NCI-H82 treated with DMSO at 0.1 percent for 48 hours (cell line): ENCODE data around the gene SRRM4.
A peak's percentile ranks its signal among the peaks of the same experiment; 100 is the strongest.
"Not testable (repeated sequence)": the region's sequence is repeated elsewhere in the genome, so short reads cannot be mapped to it uniquely, and the experiment has no call there.

ENCODE experiments used
- DNase-seq: peaks from one replicate; lab custom pipeline; 2025; ENCODE audit not compliant: unreplicated experiment; lab: John Stamatoyannopoulos, UW

Gene SRRM4

GRCh38 chr12:119068129-119068856 lies 87.0 kb downstream of the SRRM4 start:
- no peak for DNase-seq

GRCh38 chr12:119069147-119069642 lies 87.9 kb downstream of the SRRM4 start:
- DNase-seq, result peak; percentile 66

- DNase-seq, result no peak
These were observed 89.8 kb downstream of the SRRM4 start for GRCh38 chr12:119071176-119071575.

GRCh38 chr12:119071638-119072231 lies 90.4 kb downstream of the SRRM4 start:
- DNase-seq, result no peak

GRCh38 chr12:119072440-119072839 lies 91.1 kb downstream of the SRRM4 start:
- peak; percentile 98 for DNase-seq

- no peak for DNase-seq
These were observed 94.0 kb downstream of the SRRM4 start for GRCh38 chr12:119075222-119075787.

GRCh38 chr12:119075918-119076317 lies 94.6 kb downstream of the SRRM4 start:
- DNase-seq, result no peak

GRCh38 chr12:119079530-119079929 lies 98.2 kb downstream of the SRRM4 start:
- DNase-seq, result no peak

GRCh38 chr12:119082016-119082415 lies 100.7 kb downstream of the SRRM4 start:
- DNase-seq, result no peak

GRCh38 chr12:119082496-119082895 lies 101.2 kb downstream of the SRRM4 start:
- no peak for DNase-seq

- DNase-seq, result no peak
These were observed 107.5 kb downstream of the SRRM4 start for GRCh38 chr12:119088685-119089379.

- no peak for DNase-seq
These were observed 108.2 kb downstream of the SRRM4 start for GRCh38 chr12:119089380-119090013.

GRCh38 chr12:119090276-119090675 lies 108.9 kb downstream of the SRRM4 start:
- no peak for DNase-seq

- no peak for DNase-seq
These were observed 109.5 kb downstream of the SRRM4 start for GRCh38 chr12:119090865-119091264.

GRCh38 chr12:119096429-119097202 lies 115.3 kb downstream of the SRRM4 start:
- DNase-seq, result no peak

- no peak for DNase-seq
These were observed 119.6 kb downstream of the SRRM4 start for GRCh38 chr12:119100933-119101332.

GRCh38 chr12:119102274-119102673 lies 120.9 kb downstream of the SRRM4 start:
- DNase-seq, result no peak

- DNase-seq, result no peak
These were observed 121.4 kb downstream of the SRRM4 start for GRCh38 chr12:119102714-119103113.

- not testable (repeated sequence) for DNase-seq
These were observed 123.6 kb downstream of the SRRM4 start for GRCh38 chr12:119104969-119105368.

GRCh38 chr12:119113496-119113986 lies 132.2 kb downstream of the SRRM4 start:
- no peak for DNase-seq
